ENCODE results near the gene UBE4B.

DNA sequence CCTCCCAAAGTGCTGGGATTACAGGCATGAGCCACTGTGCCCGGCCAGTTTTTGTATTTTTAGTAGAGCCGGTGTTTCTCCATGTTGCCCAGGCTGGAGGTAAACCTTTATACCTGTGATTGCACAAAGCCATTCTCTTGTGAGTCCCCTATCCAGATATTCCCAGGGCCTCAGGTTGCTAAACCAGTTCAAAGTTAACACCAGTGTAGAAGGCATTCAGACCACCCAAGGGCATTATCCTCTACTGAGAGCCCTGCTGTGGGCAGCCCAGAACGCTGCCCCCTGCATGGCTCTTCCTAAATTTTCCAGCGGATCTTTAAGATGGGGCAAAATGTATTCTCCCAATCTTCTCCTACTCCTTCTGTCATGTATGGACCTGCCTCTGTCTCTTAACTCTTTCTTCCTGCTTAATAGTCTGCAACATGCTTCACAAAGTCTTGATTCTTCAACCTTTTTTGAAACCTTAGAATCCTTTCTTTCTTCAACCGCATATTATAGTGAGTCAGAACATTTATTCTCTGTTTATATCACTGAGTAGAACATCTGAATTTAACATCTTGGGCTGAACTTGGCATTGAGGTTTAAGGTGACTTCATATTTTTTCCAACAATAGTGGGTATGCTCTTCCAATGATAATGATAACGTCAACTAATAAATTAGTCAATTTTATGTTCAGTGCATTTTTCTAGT lies 36.0 kb downstream of the UBE4B start:
- TF ChIP-seq, protein P1, sequence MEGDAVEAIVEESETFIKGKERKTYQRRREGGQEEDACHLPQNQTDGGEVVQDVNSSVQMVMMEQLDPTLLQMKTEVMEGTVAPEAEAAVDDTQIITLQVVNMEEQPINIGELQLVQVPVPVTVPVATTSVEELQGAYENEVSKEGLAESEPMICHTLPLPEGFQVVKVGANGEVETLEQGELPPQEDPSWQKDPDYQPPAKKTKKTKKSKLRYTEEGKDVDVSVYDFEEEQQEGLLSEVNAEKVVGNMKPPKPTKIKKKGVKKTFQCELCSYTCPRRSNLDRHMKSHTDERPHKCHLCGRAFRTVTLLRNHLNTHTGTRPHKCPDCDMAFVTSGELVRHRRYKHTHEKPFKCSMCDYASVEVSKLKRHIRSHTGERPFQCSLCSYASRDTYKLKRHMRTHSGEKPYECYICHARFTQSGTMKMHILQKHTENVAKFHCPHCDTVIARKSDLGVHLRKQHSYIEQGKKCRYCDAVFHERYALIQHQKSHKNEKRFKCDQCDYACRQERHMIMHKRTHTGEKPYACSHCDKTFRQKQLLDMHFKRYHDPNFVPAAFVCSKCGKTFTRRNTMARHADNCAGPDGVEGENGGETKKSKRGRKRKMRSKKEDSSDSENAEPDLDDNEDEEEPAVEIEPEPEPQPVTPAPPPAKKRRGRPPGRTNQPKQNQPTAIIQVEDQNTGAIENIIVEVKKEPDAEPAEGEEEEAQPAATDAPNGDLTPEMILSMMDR (IDR thresholded peaks at IDR 0.05 in 2 of 3, conservative IDR thresholded peaks at IDR 0.05 in 1 of 3; ENCODE audit: borderline replicate concordance in 1 of 3, insufficient read depth in 1 of 3, low read depth in 2 of 3, low read length in 2 of 3), result no peak
- TF ChIP-seq POLR2A (IDR thresholded peaks at IDR 0.05; ENCODE audit: borderline replicate concordance, extremely low read depth, insufficient read depth, insufficient read length) (no peak), POLR2AphosphoS5 (IDR thresholded peaks at IDR 0.05; ENCODE audit: low read depth, low read length) (no peak), EGR1 (IDR thresholded peaks at IDR 0.05; ENCODE audit: low read depth) (no peak)
- TF ChIP-seq, protein P2, sequence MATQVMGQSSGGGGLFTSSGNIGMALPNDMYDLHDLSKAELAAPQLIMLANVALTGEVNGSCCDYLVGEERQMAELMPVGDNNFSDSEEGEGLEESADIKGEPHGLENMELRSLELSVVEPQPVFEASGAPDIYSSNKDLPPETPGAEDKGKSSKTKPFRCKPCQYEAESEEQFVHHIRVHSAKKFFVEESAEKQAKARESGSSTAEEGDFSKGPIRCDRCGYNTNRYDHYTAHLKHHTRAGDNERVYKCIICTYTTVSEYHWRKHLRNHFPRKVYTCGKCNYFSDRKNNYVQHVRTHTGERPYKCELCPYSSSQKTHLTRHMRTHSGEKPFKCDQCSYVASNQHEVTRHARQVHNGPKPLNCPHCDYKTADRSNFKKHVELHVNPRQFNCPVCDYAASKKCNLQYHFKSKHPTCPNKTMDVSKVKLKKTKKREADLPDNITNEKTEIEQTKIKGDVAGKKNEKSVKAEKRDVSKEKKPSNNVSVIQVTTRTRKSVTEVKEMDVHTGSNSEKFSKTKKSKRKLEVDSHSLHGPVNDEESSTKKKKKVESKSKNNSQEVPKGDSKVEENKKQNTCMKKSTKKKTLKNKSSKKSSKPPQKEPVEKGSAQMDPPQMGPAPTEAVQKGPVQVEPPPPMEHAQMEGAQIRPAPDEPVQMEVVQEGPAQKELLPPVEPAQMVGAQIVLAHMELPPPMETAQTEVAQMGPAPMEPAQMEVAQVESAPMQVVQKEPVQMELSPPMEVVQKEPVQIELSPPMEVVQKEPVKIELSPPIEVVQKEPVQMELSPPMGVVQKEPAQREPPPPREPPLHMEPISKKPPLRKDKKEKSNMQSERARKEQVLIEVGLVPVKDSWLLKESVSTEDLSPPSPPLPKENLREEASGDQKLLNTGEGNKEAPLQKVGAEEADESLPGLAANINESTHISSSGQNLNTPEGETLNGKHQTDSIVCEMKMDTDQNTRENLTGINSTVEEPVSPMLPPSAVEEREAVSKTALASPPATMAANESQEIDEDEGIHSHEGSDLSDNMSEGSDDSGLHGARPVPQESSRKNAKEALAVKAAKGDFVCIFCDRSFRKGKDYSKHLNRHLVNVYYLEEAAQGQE (IDR thresholded peaks at IDR 0.05; ENCODE audit: low read depth), result no peak
- TF ChIP-seq, protein P3, sequence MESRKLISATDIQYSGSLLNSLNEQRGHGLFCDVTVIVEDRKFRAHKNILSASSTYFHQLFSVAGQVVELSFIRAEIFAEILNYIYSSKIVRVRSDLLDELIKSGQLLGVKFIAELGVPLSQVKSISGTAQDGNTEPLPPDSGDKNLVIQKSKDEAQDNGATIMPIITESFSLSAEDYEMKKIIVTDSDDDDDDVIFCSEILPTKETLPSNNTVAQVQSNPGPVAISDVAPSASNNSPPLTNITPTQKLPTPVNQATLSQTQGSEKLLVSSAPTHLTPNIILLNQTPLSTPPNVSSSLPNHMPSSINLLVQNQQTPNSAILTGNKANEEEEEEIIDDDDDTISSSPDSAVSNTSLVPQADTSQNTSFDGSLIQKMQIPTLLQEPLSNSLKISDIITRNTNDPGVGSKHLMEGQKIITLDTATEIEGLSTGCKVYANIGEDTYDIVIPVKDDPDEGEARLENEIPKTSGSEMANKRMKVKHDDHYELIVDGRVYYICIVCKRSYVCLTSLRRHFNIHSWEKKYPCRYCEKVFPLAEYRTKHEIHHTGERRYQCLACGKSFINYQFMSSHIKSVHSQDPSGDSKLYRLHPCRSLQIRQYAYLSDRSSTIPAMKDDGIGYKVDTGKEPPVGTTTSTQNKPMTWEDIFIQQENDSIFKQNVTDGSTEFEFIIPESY (IDR thresholded peaks at IDR 0.05; ENCODE audit: extremely low read depth, insufficient replicate concordance, low read length), result no peak
